GM19099 (cell line): Measurements from ENCODE around the gene LIMK2.

Source experiments
- POLR2A ChIP-seq: IDR thresholded peaks from 3 replicates; pipeline ENCODE4 v1.6.1; 2011; ENCODE audit warnings: low read depth; ENCODE audit not compliant: insufficient read length; ENCODE audit errors: extremely low read depth

Gene LIMK2

GRCh38 chr22:31211862-31212730 is at the start of gene LIMK2:
Gene LIMK2, plus strand, starts transcription at chr22:31212298. Its CDS starts 111 bp downstream, at chr22:31212409.
- TF ChIP-seq POLR2A = peak; percentile 90

- TF ChIP-seq POLR2A = no peak
Observed at GRCh38 chr22:31170971-31171370, 41.1 kb upstream of the LIMK2 start.

GRCh38 chr22:31173386-31174145 is 38.5 kb upstream of the LIMK2 start:
- TF ChIP-seq POLR2A = no peak

- TF ChIP-seq POLR2A = no peak
Observed at GRCh38 chr22:31176923-31177322, 35.2 kb upstream of the LIMK2 start.

- no peak for TF ChIP-seq POLR2A
Observed at GRCh38 chr22:31177420-31178162, 34.5 kb upstream of the LIMK2 start.

GRCh38 chr22:31178859-31179258 is 33.2 kb upstream of the LIMK2 start:
- TF ChIP-seq POLR2A = no peak

GRCh38 chr22:31179345-31179744 is 32.8 kb upstream of the LIMK2 start:
- TF ChIP-seq POLR2A = no peak

GRCh38 chr22:31184015-31184414 is 28.1 kb upstream of the LIMK2 start:
- TF ChIP-seq POLR2A = no peak

GRCh38 chr22:31185056-31185455 is 27.0 kb upstream of the LIMK2 start:
- no peak for TF ChIP-seq POLR2A

- TF ChIP-seq POLR2A = no peak
Observed at GRCh38 chr22:31187627-31188026, 24.5 kb upstream of the LIMK2 start.

GRCh38 chr22:31192513-31192912 is 19.6 kb upstream of the LIMK2 start:
- no peak for TF ChIP-seq POLR2A

- no peak for TF ChIP-seq POLR2A
Observed at GRCh38 chr22:31193092-31193491, 19.0 kb upstream of the LIMK2 start.

GRCh38 chr22:31199187-31199586 is 12.9 kb upstream of the LIMK2 start:
- no peak for TF ChIP-seq POLR2A

GRCh38 chr22:31206896-31207687 is 5.0 kb upstream of the LIMK2 start:
- no peak for TF ChIP-seq POLR2A
